HepG2 (cell line): ENCODE measurements around the gene PSENEN. TPM values are rescaled to one million over a fixed set of nuclear protein-coding genes. Genes with fewer than 3 reads are reported as not detected.
A peak's percentile ranks its signal among the peaks of the same experiment; 100 is the strongest.

Source experiments
- ATAD3A ChIP-seq: sonication (generic); formaldehyde crosslinking; IDR thresholded peaks from 2 replicates; pipeline ENCODE4 v1.4.0; 2020; ENCODE audit warnings: missing genetic modification reagents
- E2F1 ChIP-seq: sonication (generic); formaldehyde crosslinking; IDR thresholded peaks from 2 replicates; pipeline ENCODE4 v1.5.0; 2020; ENCODE audit warnings: missing genetic modification reagents
- FOXM1 ChIP-seq: sonication (generic); formaldehyde crosslinking; IDR thresholded peaks from 2 replicates; pipeline ENCODE4 v1.5.0; 2020; ENCODE audit warnings: missing genetic modification reagents
- GATAD2A ChIP-seq: IDR thresholded peaks from 2 replicates; pipeline ENCODE4 v1.6.1; 2016
- HMG20B ChIP-seq: conservative IDR thresholded peaks from 2 replicates; pipeline ENCODE4 v1.6.1; 2016; ENCODE audit warnings: missing genetic modification reagents, missing compliant biosample characterization
- HOXA7 ChIP-seq: sonication (generic); formaldehyde crosslinking; IDR thresholded peaks from 2 replicates; pipeline ENCODE4 v1.8.1; 2022; ENCODE audit warnings: mild to moderate bottlenecking, missing genetic modification reagents, moderate library complexity
- KMT2B ChIP-seq: IDR thresholded peaks from 2 replicates; pipeline ENCODE4 v1.6.1; 2016; ENCODE audit warnings: missing genetic modification reagents, missing compliant biosample characterization
- MIER2 ChIP-seq: IDR thresholded peaks from 2 replicates; pipeline ENCODE4 v1.6.1; 2016; ENCODE audit warnings: missing biosample characterization, missing genetic modification reagents
- MXI1 ChIP-seq: IDR thresholded peaks from 3 replicates; pipeline ENCODE4 v1.6.1; 2012; ENCODE audit warnings: low read depth, low read length, inconsistent platforms, borderline replicate concordance
- MYC ChIP-seq: sonication (generic); formaldehyde crosslinking; IDR thresholded peaks from 2 replicates; pipeline ENCODE4 v1.9.0; 2021; ENCODE audit warnings: missing genetic modification reagents, borderline replicate concordance
- ONECUT2 ChIP-seq: sonication (generic); formaldehyde crosslinking; IDR thresholded peaks from 2 replicates; pipeline ENCODE4 v1.4.0; 2020; ENCODE audit warnings: missing genetic modification reagents
- SALL1 ChIP-seq: sonication (generic); formaldehyde crosslinking; IDR thresholded peaks from 2 replicates; pipeline ENCODE4 v1.8.0; 2022; ENCODE audit warnings: mild to moderate bottlenecking, missing genetic modification reagents
- TBP ChIP-seq: sonication (generic); formaldehyde crosslinking; IDR thresholded peaks from 2 replicates; pipeline ENCODE4 v1.5.0; 2020; ENCODE audit warnings: missing genetic modification reagents
- THAP8 ChIP-seq: sonication (generic); formaldehyde crosslinking; IDR thresholded peaks from 2 replicates; pipeline ENCODE4 v1.5.1; 2020; ENCODE audit warnings: missing genetic modification reagents, mild to moderate bottlenecking, borderline replicate concordance
- XBP1 ChIP-seq: sonication (generic); formaldehyde crosslinking; IDR thresholded peaks from 2 replicates; pipeline ENCODE4 v1.5.0; 2020; ENCODE audit warnings: missing genetic modification reagents
- YY1 ChIP-seq: IDR thresholded peaks from 2 replicates; pipeline ENCODE4 v1.6.1; 2011; ENCODE audit warnings: low read length, low read depth, moderate library complexity, mild to moderate bottlenecking; ENCODE audit not compliant: insufficient read depth, insufficient replicate concordance
- ZBTB7B ChIP-seq: sonication (generic); formaldehyde crosslinking; IDR thresholded peaks from 2 replicates; pipeline ENCODE4 v1.4.0; 2020; ENCODE audit warnings: missing genetic modification reagents
- ZFP1 ChIP-seq: IDR thresholded peaks from 2 replicates; pipeline ENCODE4 v1.6.1; 2016
- ZFP36L2 ChIP-seq: sonication (generic); formaldehyde crosslinking; IDR thresholded peaks from 2 replicates; pipeline ENCODE4 v1.4.0; 2020; ENCODE audit warnings: missing genetic modification reagents
- ZNF256 ChIP-seq: sonication (generic); formaldehyde crosslinking; conservative IDR thresholded peaks from 2 replicates; pipeline ENCODE4 v1.4.0; 2020; ENCODE audit warnings: missing genetic modification reagents
- ZNF333 ChIP-seq: sonication (generic); formaldehyde crosslinking; IDR thresholded peaks from 2 replicates; pipeline ENCODE4 v1.4.0; 2020; ENCODE audit warnings: mild to moderate bottlenecking, missing genetic modification reagents, borderline replicate concordance
- ZNF382 ChIP-seq: sonication (generic); formaldehyde crosslinking; IDR thresholded peaks from 2 replicates; pipeline ENCODE4 v1.5.0; 2020; ENCODE audit warnings: missing genetic modification reagents, mild to moderate bottlenecking, borderline replicate concordance
- ZNF615 ChIP-seq: sonication (generic); formaldehyde crosslinking; IDR thresholded peaks from 2 replicates; pipeline ENCODE4 v1.5.0; 2020; ENCODE audit warnings: mild to moderate bottlenecking, missing genetic modification reagents, borderline replicate concordance
- ZNF616 ChIP-seq: sonication (generic); formaldehyde crosslinking; IDR thresholded peaks from 2 replicates; pipeline ENCODE4 v1.5.0; 2020; ENCODE audit warnings: low read depth, mild to moderate bottlenecking, missing genetic modification reagents
- ZNF672 ChIP-seq: sonication (generic); formaldehyde crosslinking; IDR thresholded peaks from 2 replicates; pipeline ENCODE4 v1.8.1; 2022; ENCODE audit warnings: missing genetic modification reagents
- ZNF674 ChIP-seq: sonication (generic); formaldehyde crosslinking; IDR thresholded peaks from 2 replicates; pipeline ENCODE4 v1.5.0; 2020; ENCODE audit warnings: low read depth, mild to moderate bottlenecking, missing genetic modification reagents
- ZNF713 ChIP-seq: sonication (generic); formaldehyde crosslinking; IDR thresholded peaks from 2 replicates; pipeline ENCODE4 v1.4.0; 2020; ENCODE audit warnings: mild to moderate bottlenecking, missing genetic modification reagents
- ZNF788 ChIP-seq: sonication (generic); formaldehyde crosslinking; IDR thresholded peaks from 2 replicates; pipeline ENCODE4 v1.5.0; 2020; ENCODE audit warnings: mild to moderate bottlenecking, missing genetic modification reagents, borderline replicate concordance
- polyA plus RNA-seq, 8 experiments: library from polyadenylated mRNA; depleted of rRNA in 3 of 8; stranded (reverse) in 7 of 8; unstranded in 1 of 8; fragments of >200 nt; fragmentation: Illumina TruSeq in 4 of 8; extraction: Trizol in 4 of 8; gene quantifications; 2 replicates each; pipeline versions ENCODE4 v1.2.1 to v1.2.3, GENCODE V29; 2011 to 2016; ENCODE audit warnings: low read depth in 4 of 8, missing spikeins in 1 of 8, mixed read lengths in 1 of 8; ENCODE audit not compliant: insufficient read depth in 1 of 8
- total RNA-seq, 5 experiments: library from RNA; depleted of rRNA; stranded (reverse); fragments of >200 nt; fragmentation: Illumina TruSeq; extraction: Trizol; gene quantifications; 2 replicates each; pipeline ENCODE4 v1.2.3, GENCODE V29; 2016; ENCODE audit warnings: low read depth in 1 of 5
- TF ChIP-seq, protein P1 (sequence below): IDR thresholded peaks from 2 replicates; pipeline ENCODE4 v1.6.1; 2016; ENCODE audit warnings: missing biosample characterization, missing genetic modification reagents, low read depth

The PSENEN gene
- total and polyA plus RNA-seq, 2 of the 13 experiments (the other 11 are each of a cell fraction or from before 2014, with no cell fraction given), result 16.9 to 34.2 TPM

DNA sequence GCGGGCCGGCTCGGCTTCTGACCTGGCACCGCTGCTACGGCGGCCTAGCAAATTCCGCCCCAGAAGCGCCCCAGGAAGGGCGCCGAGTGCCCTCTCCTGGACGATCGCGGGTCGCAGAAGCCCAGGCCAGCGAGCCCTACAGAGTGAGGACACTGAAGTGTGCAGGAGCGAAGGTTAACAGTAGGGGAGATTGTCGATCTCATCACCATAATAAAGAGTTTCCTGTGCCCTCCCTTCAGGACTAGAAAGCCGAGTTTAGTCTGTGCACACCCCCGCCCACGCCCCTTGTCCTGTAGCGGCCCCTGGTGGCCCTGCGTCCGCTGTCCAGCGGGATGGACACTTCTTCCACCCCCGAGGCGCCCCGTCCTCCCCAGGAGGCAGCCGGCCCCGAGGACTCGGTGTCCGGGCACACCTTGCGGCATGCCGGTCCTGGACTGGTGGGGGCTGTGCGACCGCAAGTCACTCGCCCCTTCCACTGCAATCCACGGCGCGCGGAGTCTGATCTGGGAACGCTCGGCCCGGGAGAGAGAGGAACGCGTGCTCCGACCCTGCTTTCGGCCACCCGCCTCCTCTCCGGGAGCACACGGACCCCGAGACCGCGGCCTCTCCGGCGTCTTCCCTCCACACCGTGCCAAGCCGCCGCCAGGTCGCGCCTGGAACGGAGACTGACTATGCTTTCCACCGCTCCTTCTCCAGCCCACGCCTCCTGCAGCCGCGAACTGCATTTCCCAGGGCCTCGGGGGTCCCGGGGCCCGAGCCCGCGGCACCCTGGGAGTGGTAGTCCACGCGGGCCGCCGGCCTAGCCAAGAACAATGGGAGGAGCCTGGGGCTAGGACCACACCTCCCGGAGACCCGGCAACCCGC lies 28.4 kb upstream of the PSENEN start (continued):
- TF ChIP-seq THAP8 (CRISPR knock-in tag) (0 out of 2 replicates have a peak, but pooled peaks have one; percentile 22), TBP (CRISPR knock-in tag) (peak; percentile 63; the same call in 1 of the 2 replicates), ZNF672 (CRISPR knock-in tag) (no peak), MIER2 (no peak), MYC (CRISPR knock-in tag) (peak; percentile 72), ZFP1 (CRISPR knock-in tag) (no peak), YY1 (peak; percentile 33), ZNF333 (CRISPR knock-in tag) (peak; percentile 18; the same call in 1 of the 2 replicates), HMG20B (CRISPR knock-in tag) (no peak), ZNF788 (CRISPR knock-in tag) (peak; percentile 76; the same call in 1 of the 2 replicates), FOXM1 (CRISPR knock-in tag) (no peak), ZNF616 (no peak), SALL1 (CRISPR knock-in tag) (peak; percentile 38; the same call in 1 of the 2 replicates), E2F1 (CRISPR knock-in tag) (peak; percentile 66; the same call in 1 of the 2 replicates), ZBTB7B (peak; percentile 19; the same call in 1 of the 2 replicates), GATAD2A (CRISPR knock-in tag) (peak; percentile 36), ZNF674 (CRISPR knock-in tag) (no peak), ZNF256 (CRISPR knock-in tag) (no peak; the same call in 1 of the 2 replicates), XBP1 (CRISPR knock-in tag) (no peak), ZFP36L2 (CRISPR knock-in tag) (no peak), KMT2B (peak; percentile 5; the same call in 1 of the 2 replicates), HOXA7 (CRISPR knock-in tag) (no peak), ONECUT2 (0 out of 2 replicates have a peak, but pooled peaks have one; percentile 6), ZNF615 (CRISPR knock-in tag) (0 out of 2 replicates have a peak, but pooled peaks have one; percentile 2), ATAD3A (CRISPR knock-in tag) (no peak), ZNF713 (CRISPR knock-in tag) (peak; percentile 52; the same call in 1 of the 2 replicates), ZNF382 (no peak), MXI1 (peak; percentile 75; the same call in 2 of the 3 replicates)
- TF ChIP-seq, protein P1, sequence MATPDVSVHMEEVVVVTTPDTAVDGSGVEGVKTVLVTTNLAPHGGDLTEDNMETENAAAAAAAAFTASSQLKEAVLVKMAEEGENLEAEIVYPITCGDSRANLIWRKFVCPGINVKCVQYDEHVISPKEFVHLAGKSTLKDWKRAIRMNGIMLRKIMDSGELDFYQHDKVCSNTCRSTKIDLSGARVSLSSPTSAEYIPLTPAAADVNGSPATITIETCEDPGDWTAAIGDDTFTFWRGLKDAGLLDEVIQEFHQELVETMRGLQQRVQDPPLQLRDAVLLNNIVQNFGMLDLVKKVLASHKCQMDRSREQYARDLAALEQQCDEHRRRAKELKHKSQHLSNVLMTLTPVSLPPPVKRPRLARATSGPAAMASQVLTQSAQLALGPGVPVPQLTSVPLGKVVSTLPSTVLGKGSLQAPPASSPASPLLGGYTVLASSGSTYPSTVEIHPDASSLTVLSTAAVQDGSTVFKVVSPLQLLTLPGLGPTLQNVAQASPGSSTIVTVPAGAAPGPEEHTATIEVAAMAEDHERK (CRISPR knock-in tag), result 0 out of 2 replicates have a peak, but pooled peaks have one; percentile 57
